AG08396 (cell line): ENCODE measurements around the gene KAT6B.

Source experiments
- DNase-seq: peaks from one replicate; pipeline ENCODE4 v3.0.0; 2012; ENCODE audit warnings: low spot score, mixed read lengths

KAT6B gene

GRCh38 chr10:74823791-74824183 lies 2.6 kb upstream of the KAT6B start:
- no peak for DNase-seq

- no peak for DNase-seq
These were observed 2.1 kb upstream of the KAT6B start for GRCh38 chr10:74824184-74824899.

GRCh38 chr10:74824900-74825370 lies 1.5 kb upstream of the KAT6B start:
- no peak for DNase-seq

GRCh38 chr10:74825371-74826141 lies 844 bp upstream of the KAT6B start:
- peak; percentile 67 for DNase-seq

GRCh38 chr10:74827045-74827441 lies 643 bp downstream of the KAT6B start:
- no peak for DNase-seq

GRCh38 chr10:74827694-74828093 lies 1.3 kb downstream of the KAT6B start:
- DNase-seq, result no peak

- DNase-seq, result no peak
These were observed 2.5 kb downstream of the KAT6B start for GRCh38 chr10:74828946-74829345.

GRCh38 chr10:74831518-74832120 lies 5.2 kb downstream of the KAT6B start:
- DNase-seq, result no peak

GRCh38 chr10:74835963-74836362 lies 9.6 kb downstream of the KAT6B start:
- DNase-seq, result no peak

GRCh38 chr10:74836877-74837276 lies 10.5 kb downstream of the KAT6B start:
- no peak for DNase-seq

- no peak for DNase-seq
These were observed 11.3 kb downstream of the KAT6B start for GRCh38 chr10:74837743-74838142.

- no peak for DNase-seq
These were observed 13.3 kb downstream of the KAT6B start for GRCh38 chr10:74839708-74840107.

- DNase-seq, result no peak
These were observed 15.0 kb downstream of the KAT6B start for GRCh38 chr10:74841265-74841973.

GRCh38 chr10:74842301-74842954 lies 16.0 kb downstream of the KAT6B start:
- DNase-seq, result no peak

GRCh38 chr10:74846958-74847357 lies 20.6 kb downstream of the KAT6B start:
- no peak for DNase-seq

GRCh38 chr10:74851831-74852230 lies 25.4 kb downstream of the KAT6B start:
- DNase-seq, result no peak

GRCh38 chr10:74852381-74852780 lies 26.0 kb downstream of the KAT6B start:
- no peak for DNase-seq

- no peak for DNase-seq
These were observed 28.2 kb downstream of the KAT6B start for GRCh38 chr10:74854610-74855009.

GRCh38 chr10:74855027-74855426 lies 28.6 kb downstream of the KAT6B start:
- no peak for DNase-seq

- DNase-seq, result no peak
These were observed 29.0 kb downstream of the KAT6B start for GRCh38 chr10:74855439-74855838.

- no peak for DNase-seq
These were observed 30.5 kb downstream of the KAT6B start for GRCh38 chr10:74856940-74857339.

- DNase-seq, result no peak
These were observed 31.2 kb downstream of the KAT6B start for GRCh38 chr10:74857586-74857985.
